NCI-H1092 treated with DMSO at 0.1 percent for 48 hours (cell line): ENCODE measurements around the gene OR12D1.
"Not testable (repeated sequence)": the region's sequence is repeated elsewhere in the genome, so short reads cannot be mapped to it uniquely, and the experiment has no call there.

Source experiments
- DNase-seq: peaks from one replicate; lab custom pipeline; 2025; lab: John Stamatoyannopoulos, UW

The OR12D1 gene

DNA sequence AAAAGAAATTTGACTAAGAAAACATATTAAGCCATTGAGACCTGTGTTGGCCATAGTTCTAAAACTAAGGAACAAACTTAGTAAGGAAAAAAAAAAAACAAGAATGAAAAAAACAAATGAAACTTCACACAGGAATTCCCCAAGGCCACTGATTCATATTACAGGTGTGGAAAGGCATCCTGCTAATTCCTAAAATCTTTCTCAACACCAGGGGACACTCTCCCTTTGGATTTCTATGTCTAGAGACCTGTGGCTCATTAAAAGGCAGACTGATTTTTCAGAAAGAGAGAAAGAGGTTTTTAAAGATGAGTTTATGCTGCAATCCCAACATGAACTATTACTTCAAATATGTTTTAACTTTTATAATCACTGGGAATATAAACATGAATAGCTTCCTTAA lies at the start of gene OR12D1:
TSS of gene OR12D1 (plus strand) at position 341 of the 400 bp plus-strand sequence.
- no peak for DNase-seq

DNA sequence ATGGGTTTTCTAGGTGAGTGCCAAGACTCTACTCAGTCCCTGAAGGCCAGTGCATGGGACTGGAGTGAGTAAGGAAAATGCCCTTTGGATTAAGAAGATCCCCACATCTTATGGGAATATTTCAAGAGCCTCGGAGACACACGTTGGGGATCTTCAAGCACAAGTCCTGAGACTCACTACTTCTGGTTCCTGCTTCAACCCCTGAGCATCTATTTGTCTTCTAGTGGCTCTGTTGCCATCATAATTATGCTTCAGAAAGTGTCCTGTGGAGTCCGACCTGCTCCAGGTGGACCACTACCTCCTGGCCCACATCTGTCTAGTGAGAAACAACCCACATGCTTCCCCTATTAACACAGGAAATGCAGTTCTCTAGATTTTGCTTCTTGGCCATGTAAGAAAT lies 46.0 kb upstream of the OR12D1 start, which contains the start of gene OR5V1:
TSS of gene OR5V1 (minus strand) at position 101 of the 400 bp plus-strand sequence. CDS start 12,670 bp downstream, outside the sequence.
- no peak for DNase-seq

DNA sequence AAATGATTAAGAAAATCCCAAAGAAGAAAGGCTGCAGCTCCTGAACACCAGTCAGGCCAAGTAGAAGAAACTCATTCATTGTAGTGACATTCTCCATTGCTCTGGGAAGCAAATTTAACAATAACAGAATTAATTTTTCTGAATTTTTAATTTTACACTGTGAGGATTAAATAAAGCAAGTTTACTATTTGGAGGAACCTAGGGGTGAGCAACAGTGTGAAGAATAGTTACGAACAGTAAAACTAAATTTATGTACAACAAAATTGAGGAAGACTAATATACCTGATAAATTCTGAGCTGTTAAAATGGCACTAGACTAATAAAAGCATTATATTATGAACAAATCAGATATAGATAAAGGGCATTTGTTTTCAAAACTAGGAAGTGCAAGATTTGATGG lies 39.5 kb upstream of the OR12D1 start, which contains the start of gene OR12D3:
TSS of gene OR12D3 (minus strand) at position 101 of the 400 bp plus-strand sequence. CDS start at position 97, 4 bp downstream.
- no peak for DNase-seq

DNA sequence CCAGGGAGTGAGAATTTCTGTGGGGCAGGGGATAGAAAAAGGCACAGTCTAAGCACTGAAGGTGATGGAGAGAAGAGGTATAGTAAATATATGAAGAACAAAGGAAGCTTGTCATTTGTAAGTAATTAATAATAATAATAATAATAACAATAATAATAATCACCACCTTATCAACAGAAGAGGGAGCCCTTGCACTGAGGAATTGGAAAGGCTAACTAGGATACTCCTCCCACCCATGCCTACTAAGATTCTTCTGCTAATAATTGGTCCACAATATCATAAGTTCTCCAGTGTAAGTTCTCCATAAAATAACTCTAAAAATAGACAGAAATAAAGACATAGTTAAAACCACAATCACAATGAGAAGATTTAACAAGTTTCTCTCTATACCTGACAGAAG lies 38.7 kb upstream of the OR12D1 start:
- no peak for DNase-seq

DNA sequence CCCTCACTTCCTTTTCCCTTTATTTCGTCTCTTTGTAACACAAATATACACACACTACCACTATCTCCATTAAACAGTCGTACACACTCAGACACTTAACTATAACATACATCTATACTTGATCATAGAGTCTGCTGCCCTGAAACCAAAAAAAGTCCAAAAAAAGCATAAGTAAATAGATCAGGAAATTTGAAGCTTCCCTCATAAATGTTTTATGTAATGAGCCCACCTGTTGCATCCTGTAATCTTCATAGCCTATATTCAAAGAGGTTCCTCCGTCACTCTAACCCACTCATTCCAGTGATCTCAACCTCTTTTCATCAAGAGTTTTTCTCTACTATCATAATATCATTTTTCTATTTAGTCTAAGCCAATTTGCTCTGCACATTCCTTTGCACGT lies 26.2 kb upstream of the OR12D1 start:
- no peak for DNase-seq

DNA sequence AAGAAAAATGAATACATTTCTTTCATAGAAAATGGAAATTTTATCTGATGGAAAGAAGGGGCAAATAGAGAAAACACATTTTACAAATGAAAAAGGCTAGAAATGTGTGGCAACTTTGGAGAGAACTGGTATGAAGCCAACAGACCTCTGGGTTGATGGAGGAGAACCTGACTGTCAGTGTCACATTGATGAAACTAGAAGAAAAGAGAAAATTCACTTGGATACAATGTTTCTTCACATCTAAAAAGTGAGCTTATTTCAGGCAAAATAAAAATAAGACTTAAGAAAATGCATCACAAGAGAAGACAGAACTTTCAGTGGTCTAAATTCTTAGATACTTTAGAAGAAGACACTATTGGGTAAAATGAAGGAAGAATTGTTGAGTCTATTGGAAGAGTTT lies 19.4 kb upstream of the OR12D1 start, which contains the start of gene OR12D2:
TSS of gene OR12D2 (plus strand) at position 301 of the 400 bp plus-strand sequence. CDS start 1,069 bp downstream, outside the sequence.
- DNase-seq, result no peak

DNA sequence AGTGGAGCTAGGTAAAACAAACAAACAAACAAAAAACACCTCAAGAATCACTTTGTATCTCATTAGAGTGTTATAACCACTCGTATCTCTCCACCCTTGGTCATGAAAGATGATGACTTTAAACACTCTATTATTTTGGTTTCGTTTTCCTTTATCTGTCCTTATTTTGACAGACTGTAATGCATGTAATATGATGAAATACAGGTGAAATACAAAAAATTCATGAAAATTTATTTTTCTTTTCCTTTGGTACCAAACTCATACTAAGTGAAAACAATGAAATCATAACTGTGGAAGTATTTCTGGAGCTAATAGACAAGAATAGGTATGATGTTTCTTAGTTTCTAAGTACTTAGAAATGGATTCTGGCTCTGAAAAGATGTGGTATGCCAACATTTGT lies 15.2 kb upstream of the OR12D1 start:
- no peak for DNase-seq

DNA sequence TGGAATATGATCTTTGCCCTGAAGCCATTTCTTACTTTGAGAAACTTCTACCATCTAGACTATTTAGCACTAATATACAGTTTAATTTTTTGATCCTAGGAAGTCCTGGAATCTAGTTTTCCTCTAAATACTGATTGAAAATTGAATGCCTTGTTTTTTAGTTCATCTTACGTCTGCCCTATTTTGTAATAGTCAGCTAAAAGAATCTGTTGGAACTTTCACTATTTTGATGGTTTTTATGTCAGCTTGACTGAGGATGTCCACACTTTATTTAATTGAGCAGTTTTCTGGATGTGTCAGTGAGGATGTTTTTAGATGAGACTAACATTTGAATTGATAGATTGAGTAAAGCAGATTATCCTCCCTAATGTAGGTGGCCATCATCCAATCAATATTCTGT lies 10.9 kb upstream of the OR12D1 start:
- DNase-seq, result no peak

DNA sequence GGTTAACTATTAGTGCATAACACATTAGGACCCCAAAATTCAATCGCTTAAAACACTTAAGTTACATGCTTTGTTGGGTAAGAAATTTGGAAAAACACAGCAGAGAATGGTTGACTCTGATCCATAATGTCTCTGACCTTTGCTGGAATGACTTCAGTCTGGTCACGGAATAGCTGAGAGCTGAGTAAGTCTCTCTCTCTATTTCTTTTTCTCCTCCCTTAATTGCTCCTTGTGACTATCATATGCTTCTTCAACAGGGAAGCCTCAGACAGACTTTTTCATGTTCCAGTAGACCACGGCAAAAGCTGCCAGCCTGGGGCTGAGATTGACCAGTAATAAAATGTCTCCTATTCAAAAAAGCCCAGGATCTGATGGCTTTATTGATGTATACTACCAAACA lies 4.8 kb downstream of the OR12D1 start:
- no peak for DNase-seq

DNA sequence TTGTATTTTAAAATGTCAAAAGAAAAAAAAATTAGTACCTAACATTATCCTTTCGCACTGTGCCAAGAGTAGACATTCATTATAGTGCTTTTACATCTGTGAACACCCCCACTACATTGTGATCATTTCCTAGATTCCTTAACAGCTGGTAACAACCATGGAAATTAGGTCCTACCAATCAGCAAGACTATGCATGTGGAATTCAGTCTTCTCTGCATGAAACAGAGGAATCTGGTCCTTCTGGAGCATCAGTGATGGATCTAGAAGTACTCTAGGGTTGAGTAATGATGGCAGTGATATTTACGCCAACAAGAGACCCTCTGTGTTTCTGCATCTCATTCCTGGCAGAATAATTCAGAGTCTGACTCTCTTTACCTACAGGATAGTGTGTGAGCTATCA lies 9.4 kb downstream of the OR12D1 start:
- no peak for DNase-seq

DNA sequence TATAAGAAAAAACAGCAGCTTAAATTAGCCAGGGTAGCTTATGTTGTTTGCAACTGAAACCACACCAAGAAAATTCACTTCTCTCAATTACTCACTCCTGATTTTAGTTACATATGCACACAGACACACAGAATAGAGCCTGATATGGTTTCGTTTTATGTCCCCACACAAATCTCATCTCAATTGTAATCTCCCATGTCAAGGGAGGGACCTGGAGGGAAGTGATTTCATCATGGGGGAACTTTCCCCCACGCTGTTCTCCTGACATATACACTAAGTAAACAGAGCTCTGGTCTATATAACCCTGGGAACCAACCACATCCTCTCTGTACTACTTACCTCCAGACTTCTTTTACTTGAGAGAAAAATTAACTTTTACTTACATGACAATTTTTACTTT lies 9.8 kb downstream of the OR12D1 start:
- DNase-seq, result no peak

DNA sequence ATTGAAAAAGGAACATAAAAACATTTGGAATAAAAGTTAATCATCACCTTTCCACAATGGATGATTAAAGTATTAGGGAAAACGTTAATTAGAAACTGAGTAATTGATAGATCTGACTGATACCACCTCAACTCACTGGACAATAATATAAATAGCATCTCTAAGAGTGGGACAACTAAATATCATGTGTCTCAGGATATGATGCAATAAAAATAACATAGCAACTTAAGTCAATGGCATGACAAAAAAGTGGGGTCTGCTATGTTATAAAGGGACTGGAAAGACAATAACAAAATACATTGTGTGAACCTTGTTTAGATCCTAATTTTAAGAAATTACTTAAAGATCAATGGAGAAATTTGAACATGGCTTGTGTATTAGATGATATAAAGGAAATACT lies 10.3 kb downstream of the OR12D1 start:
- no peak for DNase-seq

DNA sequence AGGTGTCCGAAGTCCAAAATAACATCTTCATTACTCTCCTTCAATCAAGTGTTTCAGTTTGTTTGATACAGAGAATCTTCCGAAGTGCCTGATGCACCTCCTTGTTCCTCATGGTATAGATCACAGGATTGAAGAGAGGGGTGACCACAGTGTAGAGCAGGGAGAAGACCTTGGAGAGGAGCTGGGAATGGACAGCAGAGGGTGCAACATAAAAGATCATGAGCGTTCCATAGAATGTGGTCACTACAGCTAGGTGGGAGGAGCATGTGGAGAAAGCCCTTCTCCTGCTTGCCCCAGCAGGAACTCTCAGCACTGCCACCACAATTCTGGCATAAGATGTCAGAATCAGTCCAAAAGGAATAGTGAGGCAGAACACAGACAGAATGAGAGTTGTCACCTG lies 11.9 kb downstream of the OR12D1 start:
- no peak for DNase-seq

DNA sequence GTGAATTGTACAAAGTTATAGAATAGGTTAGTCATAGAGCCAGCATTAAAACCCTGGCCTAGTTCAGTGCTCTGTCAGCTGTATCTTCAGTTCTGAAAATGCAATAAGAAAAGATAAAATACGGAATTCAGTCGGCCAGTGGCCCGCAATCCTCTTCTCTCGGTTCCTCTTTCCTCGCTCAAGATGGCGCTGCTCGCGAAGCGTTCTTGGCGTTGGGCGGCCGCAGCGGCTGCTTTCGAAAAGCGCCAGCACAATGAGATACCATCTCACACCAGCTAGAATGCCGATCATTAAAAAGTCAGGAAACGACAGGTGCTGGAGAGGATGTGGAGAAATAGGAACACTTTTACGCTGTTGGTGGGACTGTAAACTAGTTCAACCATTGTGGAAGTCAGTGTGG lies 22.0 kb downstream of the OR12D1 start:
- not testable (repeated sequence) for DNase-seq

DNA sequence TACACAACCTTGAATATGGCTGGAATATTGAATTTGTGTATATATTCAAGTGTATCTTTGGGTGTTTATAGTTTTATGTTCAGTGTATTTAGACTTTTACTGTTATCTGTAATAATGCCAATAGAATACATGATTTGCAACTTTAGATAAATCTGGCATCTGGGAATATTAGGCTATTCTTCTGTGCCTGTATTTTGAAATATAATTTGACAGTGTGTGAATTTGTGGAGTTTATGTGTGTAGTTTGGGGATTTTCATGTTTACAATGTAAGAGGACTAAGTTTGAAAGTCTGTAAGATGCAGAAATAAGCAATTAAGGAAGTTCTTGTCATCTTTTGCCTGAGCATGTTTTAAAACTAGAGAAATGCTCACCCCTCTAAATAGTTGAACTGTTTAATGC lies 24.3 kb downstream of the OR12D1 start, which contains the start of gene OR10C1:
TSS of gene OR10C1 (plus strand) at position 301 of the 400 bp plus-strand sequence. CDS start 710 bp downstream, outside the sequence.
- no peak for DNase-seq

DNA sequence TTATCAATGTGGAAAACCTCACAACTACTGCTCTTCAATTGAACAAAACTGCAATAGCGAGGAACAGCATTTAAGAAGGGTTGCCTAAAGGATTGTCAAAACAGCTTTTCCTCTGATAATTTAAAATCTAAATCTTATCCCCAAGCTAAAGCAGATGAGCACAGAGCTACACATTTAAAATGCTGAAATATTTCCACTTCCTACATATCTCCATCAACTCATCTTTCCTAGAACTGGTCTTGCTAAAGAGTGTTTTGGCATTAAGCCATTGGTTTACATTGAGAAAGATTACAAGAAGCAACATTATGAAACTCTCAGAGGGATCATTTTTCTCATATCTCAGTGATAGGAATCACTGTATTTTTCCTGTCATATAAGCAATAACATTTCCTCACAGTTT lies 28.0 kb downstream of the OR12D1 start:
- DNase-seq, result no peak

DNA sequence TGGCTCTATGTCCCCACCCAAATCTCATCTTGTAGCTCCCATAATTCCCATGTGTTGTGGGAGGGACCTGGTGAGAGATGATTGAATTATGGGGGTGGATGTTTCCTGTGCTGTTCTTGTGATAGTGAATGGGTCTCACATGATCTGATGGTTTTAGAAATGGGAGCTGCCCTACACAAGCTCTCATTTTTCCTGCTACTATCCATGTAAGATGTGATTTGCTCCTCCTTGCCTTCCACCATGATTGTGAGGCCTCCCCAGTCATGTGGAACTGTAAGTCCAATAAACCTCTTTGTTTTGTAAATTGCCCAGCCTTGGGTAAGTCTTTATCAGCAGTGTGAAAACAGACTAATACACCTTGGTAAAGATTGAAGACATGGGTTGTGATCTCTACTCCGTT lies 29.3 kb downstream of the OR12D1 start:
- not testable (repeated sequence) for DNase-seq

DNA sequence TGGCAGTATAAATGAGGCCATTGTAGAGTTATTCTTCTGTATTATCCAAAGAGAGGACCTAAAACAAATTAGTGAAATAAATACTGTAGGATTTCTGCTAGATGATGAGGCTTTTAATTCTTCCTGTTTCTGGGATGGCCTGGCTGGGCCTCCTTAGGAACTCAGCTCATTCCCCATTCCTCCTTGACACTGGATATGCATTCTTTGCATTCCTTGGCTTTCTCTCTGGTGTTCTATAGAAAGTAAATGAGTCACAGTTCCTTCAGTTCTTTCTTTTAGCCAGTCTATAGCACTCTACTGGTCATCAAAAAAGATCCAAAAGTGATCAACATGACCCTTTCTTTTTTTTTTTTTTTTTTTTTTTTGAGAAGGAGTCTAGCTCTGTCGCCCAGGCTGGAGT lies 32.9 kb downstream of the OR12D1 start:
- DNase-seq, result no peak

DNA sequence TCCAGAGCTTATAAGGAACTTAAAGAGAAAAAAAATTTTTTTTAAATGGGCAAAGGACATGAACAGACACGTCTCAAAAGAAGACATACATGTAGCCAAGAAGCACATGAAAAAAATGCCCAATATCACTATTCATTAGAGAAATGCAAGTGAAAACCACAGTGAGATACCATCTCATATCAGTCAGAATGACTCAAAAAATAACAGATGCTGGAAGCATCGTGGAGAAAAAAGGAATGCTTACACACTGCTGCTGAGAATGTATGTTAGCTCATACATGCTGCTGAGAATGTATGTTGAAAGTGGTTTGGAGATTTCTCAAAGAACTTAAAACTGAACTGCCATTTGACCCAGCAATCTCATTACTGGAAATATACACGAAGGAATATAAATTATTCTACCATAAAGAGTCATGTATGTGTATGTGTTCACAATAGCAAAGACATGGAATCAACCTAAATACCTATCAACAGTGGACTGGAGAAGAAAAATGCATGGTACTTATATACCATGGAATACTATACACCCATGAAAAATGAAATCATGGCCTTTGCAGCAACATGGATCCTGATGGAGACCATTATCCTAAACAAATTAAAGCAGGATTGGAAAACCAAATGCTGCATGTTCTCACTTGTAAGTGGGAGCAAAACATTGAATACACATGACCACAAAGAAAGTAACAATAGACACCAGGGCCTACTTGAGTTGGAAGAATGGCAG lies 36.9 kb downstream of the OR12D1 start:
- no peak for DNase-seq

DNA sequence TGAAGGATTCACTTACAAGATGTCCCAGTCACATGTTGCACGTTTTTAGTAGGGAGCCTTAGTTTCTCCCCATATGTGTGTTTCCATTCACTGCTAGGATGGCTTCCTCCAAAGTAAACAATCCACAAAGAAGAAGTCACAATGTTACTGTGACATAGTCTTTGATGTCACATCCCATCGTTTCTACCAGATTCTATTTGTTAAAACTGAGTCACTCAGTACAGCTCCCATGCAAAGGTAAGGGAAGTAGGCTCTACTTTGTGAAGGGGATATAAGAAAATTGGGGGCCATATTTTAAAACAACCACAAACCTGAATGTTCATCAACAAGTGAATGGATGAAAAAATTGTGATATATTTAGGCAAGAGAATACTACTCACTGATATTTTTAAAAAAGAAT lies 42.2 kb downstream of the OR12D1 start, which contains the start of the genes OR11A1 and OR2H1:
TSS of gene OR11A1 (minus strand) at position 101 of the 400 bp plus-strand sequence. CDS start 29,430 bp downstream, outside the sequence.
TSS of gene OR2H1 (plus strand) at position 185 of the 400 bp plus-strand sequence. CDS start 4,615 bp downstream, outside the sequence.
- no peak for DNase-seq

DNA sequence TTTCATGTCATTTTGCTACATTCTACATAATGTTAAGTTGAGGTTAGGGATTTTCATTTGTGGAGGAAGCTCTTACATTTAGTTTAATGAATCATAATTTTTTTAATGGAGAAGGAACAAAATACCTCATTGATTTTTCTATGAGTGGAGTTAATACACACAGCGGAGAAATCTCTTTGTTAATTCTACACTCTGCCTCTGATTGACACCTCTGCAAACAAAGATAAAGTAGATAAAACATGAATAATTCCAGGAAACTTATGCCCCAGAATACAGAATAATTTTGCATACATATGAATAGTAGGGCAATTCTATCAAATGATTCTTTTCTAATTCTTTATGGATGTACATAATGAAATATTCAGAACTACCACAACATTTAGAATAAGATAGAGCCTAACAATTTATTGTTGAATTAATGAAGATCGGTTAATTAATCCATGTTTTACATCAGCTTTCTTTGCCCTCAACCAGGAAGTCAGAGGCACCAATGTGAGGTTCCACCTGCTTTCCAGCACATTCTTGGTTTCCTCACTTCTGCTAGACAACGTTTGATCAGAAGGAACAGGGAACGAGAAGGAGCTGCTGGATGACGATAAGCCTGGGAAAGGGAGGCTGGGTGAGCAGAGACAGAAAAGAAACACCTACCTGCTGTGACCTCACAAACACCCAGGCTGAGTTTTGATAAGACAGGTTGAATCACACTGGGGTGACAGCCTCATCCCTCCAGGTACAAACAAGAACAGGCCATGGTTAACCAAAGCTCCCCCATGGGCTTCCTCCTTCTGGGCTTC lies 46.5 kb downstream of the OR12D1 start:
- no peak for DNase-seq

DNA sequence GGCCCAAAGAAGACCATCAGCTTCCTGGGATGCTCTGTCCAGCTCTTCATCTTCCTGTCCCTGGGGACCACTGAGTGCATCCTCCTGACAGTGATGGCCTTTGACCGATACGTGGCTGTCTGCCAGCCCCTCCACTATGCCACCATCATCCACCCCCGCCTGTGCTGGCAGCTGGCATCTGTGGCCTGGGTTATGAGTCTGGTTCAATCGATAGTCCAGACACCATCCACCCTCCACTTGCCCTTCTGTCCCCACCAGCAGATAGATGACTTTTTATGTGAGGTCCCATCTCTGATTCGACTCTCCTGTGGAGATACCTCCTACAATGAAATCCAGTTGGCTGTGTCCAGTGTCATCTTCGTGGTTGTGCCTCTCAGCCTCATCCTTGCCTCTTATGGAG lies 47.3 kb downstream of the OR12D1 start:
- DNase-seq, result no peak

DNA sequence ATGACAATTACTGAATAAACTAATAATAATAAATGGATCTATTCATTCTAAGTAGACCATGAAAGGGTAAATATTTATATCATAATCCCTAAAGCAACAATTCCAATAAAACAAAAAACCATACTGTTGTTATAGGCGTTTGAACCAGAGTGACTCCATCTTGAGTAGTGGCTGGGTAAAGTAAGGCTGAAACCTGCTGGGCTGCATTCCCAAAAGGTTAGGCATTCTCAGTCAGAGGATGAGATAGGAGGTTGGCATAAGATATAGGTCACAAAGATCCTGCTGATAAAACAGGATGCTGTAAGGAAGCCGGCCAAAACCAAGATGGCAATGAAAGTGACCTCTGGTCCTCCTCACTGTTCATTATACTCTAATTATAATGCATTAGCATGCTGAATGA lies 50.6 kb downstream of the OR12D1 start:
- no peak for DNase-seq
